Activated T-helper 1 cell treated with anti-CD3 and anti-CD28 coated beads, Interleukin-12 subunit alpha, Interleukin-12 subunit beta, Interleukin-2, Interleukin-4 antibody, amounts not matched to agents 30 ng/mL and 10 ng/mL and 1 ng/mL, durations not matched to agents 14 hours and 24 hours and 36 hours (primary cell): ENCODE data around the gene JAZF1. TPM values are rescaled to one million over a fixed set of nuclear protein-coding genes. Genes with fewer than 3 reads are reported as not detected.

Source experiments
- DNase-seq: peaks from one replicate; pipeline ENCODE4 v3.0.0; 2021; ENCODE audit warnings: low spot score
- H3K27ac Mint-ChIP-seq: one replicate; pipeline ENCODE4 v1.8.0; 2021; ENCODE audit warnings: mild to moderate bottlenecking, mixed read lengths
- H3K27me3 Mint-ChIP-seq: one replicate; pipeline ENCODE4 v1.8.0; 2022; ENCODE audit warnings: mild to moderate bottlenecking, moderate library complexity, mixed read lengths; ENCODE audit not compliant: insufficient read depth
- H3K36me3 Mint-ChIP-seq: one replicate; pipeline ENCODE4 v1.8.0; 2021; ENCODE audit warnings: low read depth, mixed read lengths
- H3K4me1 Mint-ChIP-seq: one replicate; pipeline ENCODE4 v1.8.0; 2021; ENCODE audit warnings: low read depth, mixed read lengths
- H3K4me3 Mint-ChIP-seq: one replicate; pipeline ENCODE4 v1.8.0; 2021; ENCODE audit warnings: mild to moderate bottlenecking, moderate library complexity, mixed read lengths
- H3K9me3 Mint-ChIP-seq: one replicate; pipeline ENCODE4 v1.8.0; 2021; ENCODE audit warnings: mixed read lengths
- intact Hi-C: fragments of 100-400 bp; cut with micrococcal nuclease; formaldehyde crosslinking; loops from one replicate; pipeline ENCODE4 v1.15.1; 2024
- total RNA-seq: library from RNA; stranded (reverse); gene quantifications from 2 replicates; pipeline ENCODE4 v1.2.3, GENCODE V29; 2022

Gene JAZF1
- total RNA-seq, 1 donor from 2014 or later: 9.8 TPM

DNA sequence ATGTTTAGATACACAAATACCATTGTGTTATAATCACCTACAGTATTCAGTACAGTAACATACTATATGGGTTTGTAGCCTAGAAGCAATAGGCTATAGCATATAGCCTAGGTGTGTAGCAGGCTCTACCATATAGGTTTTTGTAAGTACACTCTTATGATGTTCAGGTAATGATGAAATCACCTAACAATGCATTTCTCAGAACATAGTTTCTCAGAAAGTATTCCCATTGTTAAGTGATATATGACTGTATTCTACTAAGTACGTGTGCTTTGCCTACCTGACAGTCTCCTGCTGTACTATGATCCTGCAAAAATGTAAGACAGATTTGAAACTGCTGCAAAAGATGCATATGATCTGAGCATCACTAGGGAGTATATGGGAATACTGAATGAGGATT lies 137.9 kb downstream of the JAZF1 start:
- Mint-ChIP-seq H3K36me3 (peaks cover 2% of the 10 kb centered on the region), H3K4me1 (peaks cover 14% of the 10 kb centered on the region), H3K9me3 (peaks cover 3% of the 10 kb centered on the region), H3K27ac (no peak overlapping the region), H3K4me3 (no peak overlapping the region), H3K27me3 (peaks cover 34% of the 10 kb centered on the region)
- DNase-seq: no peak
- intact Hi-C loops: loop anchor here (5.0 kb wide), 1 partner anchor 35 kb away; no protein-coding TSS in a partner anchor

GRCh38 chr7:28041508-28042314 lies 138.9 kb downstream of the JAZF1 start:
- intact Hi-C loops: loop anchor here (5.0 kb wide), 1 partner anchor 36 kb away; no protein-coding TSS in a partner anchor
- no peak for DNase-seq
- Mint-ChIP-seq H3K27ac (no peak overlapping the region), H3K27me3 (peaks cover 32% of the 10 kb centered on the region), H3K9me3 (peaks cover 3% of the 10 kb centered on the region), H3K4me3 (peak overlapping the region; percentile 3), H3K4me1 (peaks cover 25% of the 10 kb centered on the region), H3K36me3 (peaks cover 2% of the 10 kb centered on the region)

- H3K4me1 Mint-ChIP-seq: peaks cover 31% of the 10 kb centered on the region
- DNase-seq: no peak
- H3K9me3 Mint-ChIP-seq: peaks cover 3% of the 10 kb centered on the region
- no peak overlapping the region for H3K27ac Mint-ChIP-seq
- no peak overlapping the region for H3K4me3 Mint-ChIP-seq
- H3K27me3 Mint-ChIP-seq: peaks cover 18% of the 10 kb centered on the region
- peaks cover 2% of the 10 kb centered on the region for H3K36me3 Mint-ChIP-seq
- intact Hi-C loops: loop anchor here (2.0 to 10.0 kb wide), 5 partner anchors 25 to 1883 kb away; partner anchors contain the start of gene NFE2L3
These were observed 142.3 kb downstream of the JAZF1 start for GRCh38 chr7:28038175-28038797.

DNA sequence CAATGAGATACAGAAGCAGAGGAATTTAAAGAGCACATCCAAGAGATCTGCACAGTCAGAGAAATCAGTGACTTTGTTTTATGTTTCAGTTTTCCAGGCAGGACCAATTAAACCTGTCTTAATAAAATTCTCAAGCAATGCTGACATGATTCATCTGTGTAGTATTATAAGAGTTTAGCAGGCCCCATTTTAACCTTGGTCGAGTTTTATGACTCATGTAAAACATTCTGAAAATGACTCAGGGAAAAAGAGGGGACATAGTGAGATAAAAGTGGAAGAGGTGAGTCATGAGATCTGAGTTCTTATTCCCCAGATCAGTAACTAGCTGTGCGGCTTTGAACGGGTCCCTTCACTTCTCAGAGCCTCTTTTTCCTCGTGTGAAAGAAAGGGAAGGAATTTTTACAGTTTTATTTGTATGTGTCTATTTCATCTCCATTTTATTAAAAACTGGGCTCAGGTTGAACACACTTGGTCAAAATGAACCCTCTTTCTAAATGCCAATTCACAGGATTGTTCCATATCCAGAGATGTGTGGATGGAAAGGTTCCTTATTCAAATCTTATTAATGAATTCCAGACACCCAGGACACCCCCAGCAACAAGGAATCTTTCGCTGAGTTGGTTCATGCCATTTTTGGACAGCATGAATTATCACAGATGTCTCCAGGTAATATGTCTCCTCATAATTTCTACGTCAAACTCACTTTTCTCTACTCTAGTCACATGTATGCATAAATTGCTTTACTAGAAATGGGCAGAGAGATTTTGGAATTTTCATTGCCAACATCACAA lies 143.2 kb downstream of the JAZF1 start:
- H3K4me3 Mint-ChIP-seq: peak overlapping the region; percentile 34
- H3K27me3 Mint-ChIP-seq: peaks cover 16% of the 10 kb centered on the region
- H3K27ac Mint-ChIP-seq: peak overlapping the region; percentile 70
- peaks cover 3% of the 10 kb centered on the region for H3K9me3 Mint-ChIP-seq
- intact Hi-C loops: loop anchor here (1.0 to 10.0 kb wide), 14 partner anchors 25 to 1883 kb away; partner anchors contain the start of gene NFE2L3
- H3K4me1 Mint-ChIP-seq: peaks cover 31% of the 10 kb centered on the region
- no peak for DNase-seq
- H3K36me3 Mint-ChIP-seq: peaks cover 2% of the 10 kb centered on the region

- H3K27me3 Mint-ChIP-seq: peaks cover 19% of the 10 kb centered on the region
- H3K36me3 Mint-ChIP-seq: peaks cover 2% of the 10 kb centered on the region
- intact Hi-C loops: loop anchor here (1.0 to 10.0 kb wide), 13 partner anchors 64 to 1882 kb away; partner anchors contain the start of gene NFE2L3
- peaks cover 26% of the 10 kb centered on the region for H3K4me1 Mint-ChIP-seq
- no peak for DNase-seq
- no peak overlapping the region for H3K4me3 Mint-ChIP-seq
- peaks cover under 1% of the 10 kb centered on the region for H3K9me3 Mint-ChIP-seq
- H3K27ac Mint-ChIP-seq: peak overlapping the region; percentile 70
These were observed 143.9 kb downstream of the JAZF1 start for GRCh38 chr7:28036696-28037095.

- Mint-ChIP-seq H3K4me3 (no peak overlapping the region), H3K4me1 (peaks cover 28% of the 10 kb centered on the region), H3K27me3 (peaks cover 7% of the 10 kb centered on the region), H3K27ac (no peak overlapping the region), H3K36me3 (no peaks in the 10 kb centered on the region), H3K9me3 (no peaks in the 10 kb centered on the region)
- intact Hi-C loops: loop anchor here (10.0 kb wide), 2 partner anchors 1659 to 1879 kb away; partner anchors contain the start of gene NFE2L3
- DNase-seq: no peak
These were observed 147.2 kb downstream of the JAZF1 start for GRCh38 chr7:28033386-28033785.

DNA sequence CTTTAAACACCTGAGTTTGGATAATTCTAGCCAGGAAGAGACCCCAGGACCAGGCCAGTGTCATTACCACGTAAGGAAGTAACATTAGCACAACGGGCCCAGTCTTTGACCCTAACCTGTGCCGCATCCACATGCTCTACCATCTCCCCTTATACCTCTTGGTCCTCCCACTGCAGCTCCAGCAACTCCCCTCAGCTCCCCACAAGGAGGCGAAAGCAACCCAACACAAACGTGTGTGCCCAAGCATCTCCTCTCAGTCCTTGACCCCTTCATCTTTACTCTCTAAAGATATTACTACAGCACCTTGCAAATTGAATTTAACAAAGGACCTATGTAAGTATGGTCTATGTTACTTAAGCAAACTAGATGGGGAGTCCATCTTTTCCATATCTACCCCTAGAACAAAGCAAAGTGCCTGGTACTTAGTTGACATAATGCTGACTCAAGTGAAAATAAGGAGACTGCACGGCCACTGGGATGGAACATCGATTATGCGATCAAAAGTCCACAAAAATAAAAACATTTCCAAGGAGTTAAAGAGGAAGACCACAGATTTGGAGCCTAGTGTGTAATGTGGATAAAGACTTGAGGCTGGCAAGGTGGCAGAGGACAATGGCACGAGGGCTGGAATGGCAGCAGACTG lies 147.7 kb downstream of the JAZF1 start:
- Mint-ChIP-seq H3K27me3 (peaks cover 7% of the 10 kb centered on the region), H3K9me3 (no peaks in the 10 kb centered on the region), H3K4me1 (peaks cover 23% of the 10 kb centered on the region), H3K4me3 (no peak overlapping the region), H3K36me3 (no peaks in the 10 kb centered on the region), H3K27ac (no peak overlapping the region)
- no peak for DNase-seq
- intact Hi-C loops: loop anchor here (10.0 kb wide), 2 partner anchors 1658 to 1878 kb away; partner anchors contain the start of gene NFE2L3

DNA sequence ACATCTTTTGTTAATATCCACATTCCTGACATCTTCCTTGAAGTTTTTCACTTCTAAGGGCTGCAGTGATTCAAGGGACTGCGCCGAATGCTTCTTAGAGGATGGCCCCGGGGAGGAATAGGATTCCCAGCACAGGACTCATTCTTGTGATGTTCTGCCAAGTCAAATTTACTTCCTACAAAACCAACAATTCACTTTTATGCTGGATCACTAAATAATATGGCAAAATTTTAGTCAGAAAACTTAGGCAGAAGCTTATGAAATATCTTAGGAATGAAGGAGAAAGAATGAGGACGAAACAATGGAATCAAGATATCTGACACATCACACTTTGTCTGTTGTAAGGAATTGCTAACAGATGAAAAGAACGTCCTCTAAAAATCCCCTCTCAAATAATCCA lies 151.5 kb downstream of the JAZF1 start:
- H3K4me3 Mint-ChIP-seq: no peak overlapping the region
- peaks cover 5% of the 10 kb centered on the region for H3K4me1 Mint-ChIP-seq
- no peaks in the 10 kb centered on the region for H3K36me3 Mint-ChIP-seq
- H3K27ac Mint-ChIP-seq: no peak overlapping the region
- peaks cover 7% of the 10 kb centered on the region for H3K27me3 Mint-ChIP-seq
- intact Hi-C loops: no loop called here
- DNase-seq: no peak
- no peaks in the 10 kb centered on the region for H3K9me3 Mint-ChIP-seq

- intact Hi-C loops: no loop called here
- Mint-ChIP-seq H3K9me3 (no peaks in the 10 kb centered on the region), H3K27me3 (peaks cover 7% of the 10 kb centered on the region), H3K4me1 (peaks cover 5% of the 10 kb centered on the region), H3K27ac (no peak overlapping the region), H3K36me3 (no peaks in the 10 kb centered on the region), H3K4me3 (no peak overlapping the region)
- no peak for DNase-seq
These were observed 152.1 kb downstream of the JAZF1 start for GRCh38 chr7:28028471-28028870.

GRCh38 chr7:28026237-28026636 lies 154.4 kb downstream of the JAZF1 start:
- intact Hi-C loops: no loop called here
- no peak for DNase-seq
- H3K27me3 Mint-ChIP-seq: peaks cover 2% of the 10 kb centered on the region
- no peaks in the 10 kb centered on the region for H3K9me3 Mint-ChIP-seq
- no peak overlapping the region for H3K27ac Mint-ChIP-seq
- H3K36me3 Mint-ChIP-seq: no peaks in the 10 kb centered on the region
- peaks cover 5% of the 10 kb centered on the region for H3K4me1 Mint-ChIP-seq
- no peak overlapping the region for H3K4me3 Mint-ChIP-seq

GRCh38 chr7:28024786-28025334 lies 155.7 kb downstream of the JAZF1 start:
- intact Hi-C loops: loop anchor here (5.0 kb wide), 1 partner anchor 243 kb away; no protein-coding TSS in a partner anchor
- Mint-ChIP-seq H3K9me3 (no peaks in the 10 kb centered on the region), H3K4me3 (no peak overlapping the region), H3K36me3 (no peaks in the 10 kb centered on the region), H3K27ac (no peak overlapping the region), H3K27me3 (peaks cover 6% of the 10 kb centered on the region), H3K4me1 (peaks cover 8% of the 10 kb centered on the region)
- DNase-seq: no peak
